GM12878 (cell line): ENCODE results near the gene HIPK4. TPM values are rescaled to one million over a fixed set of nuclear protein-coding genes. Genes with fewer than 3 reads are reported as not detected.

Experiments used
- BHLHE40 ChIP-seq, 2 experiments: fragments of 450-650 bp in 1 of 2; IDR thresholded peaks; 2 replicates each; pipeline ENCODE4 v1.6.1; 2011 to 2017; ENCODE audit warnings: low read depth in 2 of 2, borderline replicate concordance in 1 of 2, improper control_type of control experiment in 1 of 2, low read length in 1 of 2, mild to moderate bottlenecking in 1 of 2
- EGR1 ChIP-seq, 2 experiments: IDR thresholded peaks; 1 replicate in 1 of 2; 2 replicates in 1 of 2; pipeline ENCODE4 v1.6.1; 2011 to 2012; ENCODE audit warnings: low read depth in 2 of 2, low read length in 2 of 2, borderline replicate concordance in 1 of 2, mild to moderate bottlenecking in 1 of 2, moderate library complexity in 1 of 2
- ESRRA ChIP-seq: IDR thresholded peaks from 2 replicates; pipeline ENCODE4 v1.6.1; 2012; ENCODE audit warnings: mild to moderate bottlenecking, low read length, improper control_type of control experiment
- HDGF ChIP-seq: fragments of 450-650 bp; IDR thresholded peaks from 2 replicates; pipeline ENCODE4 v1.6.1; 2016; ENCODE audit warnings: antibody characterized with exemption
- JUNB ChIP-seq: IDR thresholded peaks from 2 replicates; pipeline ENCODE4 v1.6.1; 2016; ENCODE audit warnings: antibody characterized with exemption, mild to moderate bottlenecking
- KDM1A ChIP-seq: fragments of 200-600 bp; sonication (generic); IDR thresholded peaks from 2 replicates; pipeline ENCODE4 v1.6.1; 2016; ENCODE audit warnings: borderline replicate concordance
- MTA2 ChIP-seq: fragments of 450-650 bp; IDR thresholded peaks from 2 replicates; pipeline ENCODE4 v1.6.1; 2016; ENCODE audit warnings: low read depth, mild to moderate bottlenecking, moderate library complexity
- NFXL1 ChIP-seq: fragments of 450-650 bp; IDR thresholded peaks from 2 replicates; pipeline ENCODE4 v1.6.1; 2017; ENCODE audit warnings: antibody characterized with exemption, mild to moderate bottlenecking, borderline replicate concordance
- NRF1 ChIP-seq: conservative IDR thresholded peaks from 2 replicates; pipeline ENCODE4 v1.6.1; 2011; ENCODE audit warnings: mild to moderate bottlenecking, low read depth, low read length, improper control_type of control experiment
- PAX8 ChIP-seq: fragments of 450-650 bp; IDR thresholded peaks from 2 replicates; pipeline ENCODE4 v1.6.1; 2017; ENCODE audit warnings: mild to moderate bottlenecking, moderate library complexity
- POU2F2 ChIP-seq: IDR thresholded peaks from 3 replicates; pipeline ENCODE4 v1.6.1; 2011; ENCODE audit warnings: low read depth, mild to moderate bottlenecking, low read length, borderline replicate concordance
- RAD21 ChIP-seq: IDR thresholded peaks from 2 replicates; pipeline ENCODE4 v1.6.1; 2011; ENCODE audit warnings: mild to moderate bottlenecking, low read depth, low read length, moderate library complexity; ENCODE audit not compliant: insufficient read depth
- SP1 ChIP-seq: IDR thresholded peaks from one replicate; pipeline ENCODE4 v1.6.1; 2011; ENCODE audit warnings: low read depth, low read length
- ZNF207 ChIP-seq: fragments of 450-650 bp; IDR thresholded peaks from 2 replicates; pipeline ENCODE4 v1.6.1; 2014; ENCODE audit warnings: antibody characterized with exemption, mild to moderate bottlenecking, borderline replicate concordance
- polyA plus RNA-seq, 11 experiments: library from polyadenylated mRNA; depleted of rRNA in 4 of 11; unstranded in 6 of 11; stranded (reverse) in 5 of 11; fragments of >200 nt; fragmentation: Nextera tagmentation in 4 of 11; fragmentation: Illumina TruSeq in 1 of 11; extraction: Ambion mirVana in 4 of 11; extraction: Trizol in 1 of 11; gene quantifications; 1 replicate in 1 of 11; 2 replicates in 10 of 11; pipeline versions ENCODE4 v1.2.1 to v1.2.3, GENCODE V29; 2011 to 2016; ENCODE audit warnings: inconsistent platforms in 2 of 11, missing spikeins in 2 of 11, low read depth in 1 of 11
- total RNA-seq, 4 experiments: library from RNA; depleted of rRNA in 3 of 4; stranded (reverse); fragments of >200 nt in 3 of 4; fragmentation: Illumina TruSeq in 1 of 4; extraction: Trizol in 1 of 4; gene quantifications; 2 replicates each; pipeline versions ENCODE4 v1.2.1 to v1.2.3, GENCODE V29; 2013 to 2021
- TF ChIP-seq, protein P1 (sequence below): IDR thresholded peaks from 2 replicates; pipeline ENCODE4 v1.6.1; 2011; ENCODE audit warnings: borderline replicate concordance, low read depth, mild to moderate bottlenecking, moderate library complexity, low read length; ENCODE audit not compliant: insufficient read depth, poor library complexity, severe bottlenecking
- TF ChIP-seq, protein P2 (sequence below): fragments of 450-650 bp; IDR thresholded peaks from 2 replicates; pipeline ENCODE4 v1.6.1; 2017; ENCODE audit warnings: mild to moderate bottlenecking, moderate library complexity
- TF ChIP-seq, protein P3 (sequence below): fragments of 450-650 bp; IDR thresholded peaks from 2 replicates; pipeline ENCODE4 v1.6.1; 2017; ENCODE audit warnings: antibody characterized with exemption, mild to moderate bottlenecking, moderate library complexity

The HIPK4 gene
- total and polyA plus RNA-seq, 10 of the 15 experiments (the other 5 are each of a cell fraction or from before 2014, with no cell fraction given), result 0.07 to 0.13 (median 0.08) TPM; not detected in 7

DNA sequence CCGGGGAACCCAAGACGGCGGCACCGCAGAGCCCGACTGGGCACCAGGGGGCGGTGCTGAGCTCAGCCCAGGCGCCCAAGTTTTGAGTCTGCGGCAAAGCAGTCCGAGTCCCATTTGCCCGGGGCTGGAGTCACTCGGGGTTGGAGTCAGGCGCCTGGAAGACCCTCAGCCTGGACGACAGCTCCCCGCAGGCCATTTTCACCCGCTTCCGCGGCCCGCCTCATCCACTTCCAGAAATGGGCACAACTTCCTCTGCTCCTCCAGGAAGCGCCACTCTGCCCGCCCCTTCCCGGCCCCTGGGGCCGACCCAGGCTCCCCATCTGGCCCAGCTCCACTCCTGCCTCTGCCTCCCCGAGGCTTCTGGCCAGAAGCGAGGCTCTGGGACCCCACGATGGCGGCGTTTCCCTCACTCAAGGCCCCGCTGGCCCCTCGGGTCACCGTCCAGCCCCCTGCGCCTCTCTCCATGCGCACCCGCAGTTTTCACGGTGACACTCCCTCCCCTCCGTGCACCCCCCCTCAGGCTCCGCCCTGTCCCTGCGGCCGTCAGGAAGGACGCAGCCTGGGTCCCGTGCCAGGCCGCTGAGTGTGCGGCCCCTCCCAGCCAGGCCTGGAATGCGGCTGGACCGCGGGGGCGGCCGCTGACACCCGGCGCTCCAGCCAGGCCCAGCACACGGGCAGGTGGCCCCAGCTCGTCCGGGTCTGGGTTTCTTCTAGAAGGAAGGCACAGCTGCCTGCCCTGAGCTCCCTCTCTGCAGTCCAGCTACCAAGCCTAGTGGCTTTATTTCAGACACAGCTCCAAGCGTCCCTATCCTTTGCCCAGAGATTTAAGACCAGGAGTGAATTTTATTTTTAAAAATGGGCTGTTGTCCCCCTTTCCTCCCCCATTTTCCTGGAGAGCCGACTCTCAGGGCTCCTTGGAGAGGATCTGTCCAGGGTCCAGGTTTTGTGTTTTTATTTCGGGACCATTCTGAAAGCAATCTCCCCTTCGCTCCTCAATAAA, 31.1 kb upstream of the HIPK4 start (continued):
- TF ChIP-seq ZNF207, result no peak
- peak; percentile 49 for TF ChIP-seq SP1
- peak; percentile 29; the same call in 1 of the 2 replicates for TF ChIP-seq NRF1
- TF ChIP-seq, protein P1, sequence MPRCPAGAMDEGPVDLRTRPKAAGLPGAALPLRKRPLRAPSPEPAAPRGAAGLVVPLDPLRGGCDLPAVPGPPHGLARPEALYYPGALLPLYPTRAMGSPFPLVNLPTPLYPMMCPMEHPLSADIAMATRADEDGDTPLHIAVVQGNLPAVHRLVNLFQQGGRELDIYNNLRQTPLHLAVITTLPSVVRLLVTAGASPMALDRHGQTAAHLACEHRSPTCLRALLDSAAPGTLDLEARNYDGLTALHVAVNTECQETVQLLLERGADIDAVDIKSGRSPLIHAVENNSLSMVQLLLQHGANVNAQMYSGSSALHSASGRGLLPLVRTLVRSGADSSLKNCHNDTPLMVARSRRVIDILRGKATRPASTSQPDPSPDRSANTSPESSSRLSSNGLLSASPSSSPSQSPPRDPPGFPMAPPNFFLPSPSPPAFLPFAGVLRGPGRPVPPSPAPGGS, result no peak
- TF ChIP-seq JUNB, result no peak
- TF ChIP-seq POU2F2, result peak; percentile 10; the same call in 1 of the 3 replicates
- TF ChIP-seq, protein P2, sequence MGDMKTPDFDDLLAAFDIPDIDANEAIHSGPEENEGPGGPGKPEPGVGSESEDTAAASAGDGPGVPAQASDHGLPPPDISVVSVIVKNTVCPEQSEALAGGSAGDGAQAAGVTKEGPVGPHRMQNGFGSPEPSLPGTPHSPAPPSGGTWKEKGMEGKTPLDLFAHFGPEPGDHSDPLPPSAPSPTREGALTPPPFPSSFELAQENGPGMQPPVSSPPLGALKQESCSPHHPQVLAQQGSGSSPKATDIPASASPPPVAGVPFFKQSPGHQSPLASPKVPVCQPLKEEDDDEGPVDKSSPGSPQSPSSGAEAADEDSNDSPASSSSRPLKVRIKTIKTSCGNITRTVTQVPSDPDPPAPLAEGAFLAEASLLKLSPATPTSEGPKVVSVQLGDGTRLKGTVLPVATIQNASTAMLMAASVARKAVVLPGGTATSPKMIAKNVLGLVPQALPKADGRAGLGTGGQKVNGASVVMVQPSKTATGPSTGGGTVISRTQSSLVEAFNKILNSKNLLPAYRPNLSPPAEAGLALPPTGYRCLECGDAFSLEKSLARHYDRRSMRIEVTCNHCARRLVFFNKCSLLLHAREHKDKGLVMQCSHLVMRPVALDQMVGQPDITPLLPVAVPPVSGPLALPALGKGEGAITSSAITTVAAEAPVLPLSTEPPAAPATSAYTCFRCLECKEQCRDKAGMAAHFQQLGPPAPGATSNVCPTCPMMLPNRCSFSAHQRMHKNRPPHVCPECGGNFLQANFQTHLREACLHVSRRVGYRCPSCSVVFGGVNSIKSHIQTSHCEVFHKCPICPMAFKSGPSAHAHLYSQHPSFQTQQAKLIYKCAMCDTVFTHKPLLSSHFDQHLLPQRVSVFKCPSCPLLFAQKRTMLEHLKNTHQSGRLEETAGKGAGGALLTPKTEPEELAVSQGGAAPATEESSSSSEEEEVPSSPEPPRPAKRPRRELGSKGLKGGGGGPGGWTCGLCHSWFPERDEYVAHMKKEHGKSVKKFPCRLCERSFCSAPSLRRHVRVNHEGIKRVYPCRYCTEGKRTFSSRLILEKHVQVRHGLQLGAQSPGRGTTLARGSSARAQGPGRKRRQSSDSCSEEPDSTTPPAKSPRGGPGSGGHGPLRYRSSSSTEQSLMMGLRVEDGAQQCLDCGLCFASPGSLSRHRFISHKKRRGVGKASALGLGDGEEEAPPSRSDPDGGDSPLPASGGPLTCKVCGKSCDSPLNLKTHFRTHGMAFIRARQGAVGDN, result peak; percentile 88
- no peak for TF ChIP-seq PAX8
- TF ChIP-seq KDM1A, result no peak
- TF ChIP-seq ESRRA, result 0 out of 2 replicates have a peak, but pooled peaks have one; percentile 13
- peak in 1 of 2 experiments; percentile 82; a peak in 1 of 3 replicates for TF ChIP-seq EGR1 (IDR thresholded peaks at IDR 0.05; ENCODE audit: borderline replicate concordance in 1 of 2, low read depth in 2 of 2, low read length in 2 of 2)
- TF ChIP-seq, protein P3, sequence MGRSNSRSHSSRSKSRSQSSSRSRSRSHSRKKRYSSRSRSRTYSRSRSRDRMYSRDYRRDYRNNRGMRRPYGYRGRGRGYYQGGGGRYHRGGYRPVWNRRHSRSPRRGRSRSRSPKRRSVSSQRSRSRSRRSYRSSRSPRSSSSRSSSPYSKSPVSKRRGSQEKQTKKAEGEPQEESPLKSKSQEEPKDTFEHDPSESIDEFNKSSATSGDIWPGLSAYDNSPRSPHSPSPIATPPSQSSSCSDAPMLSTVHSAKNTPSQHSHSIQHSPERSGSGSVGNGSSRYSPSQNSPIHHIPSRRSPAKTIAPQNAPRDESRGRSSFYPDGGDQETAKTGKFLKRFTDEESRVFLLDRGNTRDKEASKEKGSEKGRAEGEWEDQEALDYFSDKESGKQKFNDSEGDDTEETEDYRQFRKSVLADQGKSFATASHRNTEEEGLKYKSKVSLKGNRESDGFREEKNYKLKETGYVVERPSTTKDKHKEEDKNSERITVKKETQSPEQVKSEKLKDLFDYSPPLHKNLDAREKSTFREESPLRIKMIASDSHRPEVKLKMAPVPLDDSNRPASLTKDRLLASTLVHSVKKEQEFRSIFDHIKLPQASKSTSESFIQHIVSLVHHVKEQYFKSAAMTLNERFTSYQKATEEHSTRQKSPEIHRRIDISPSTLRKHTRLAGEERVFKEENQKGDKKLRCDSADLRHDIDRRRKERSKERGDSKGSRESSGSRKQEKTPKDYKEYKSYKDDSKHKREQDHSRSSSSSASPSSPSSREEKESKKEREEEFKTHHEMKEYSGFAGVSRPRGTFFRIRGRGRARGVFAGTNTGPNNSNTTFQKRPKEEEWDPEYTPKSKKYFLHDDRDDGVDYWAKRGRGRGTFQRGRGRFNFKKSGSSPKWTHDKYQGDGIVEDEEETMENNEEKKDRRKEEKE, result no peak
- 0 out of 2 replicates have a peak, but pooled peaks have one; percentile 59 for TF ChIP-seq HDGF
- peak; percentile 59 for TF ChIP-seq RAD21
- peak; percentile 99 to 100 for TF ChIP-seq BHLHE40 (IDR thresholded peaks at IDR 0.05; ENCODE audit: borderline replicate concordance in 1 of 2, low read depth in 2 of 2, low read length in 1 of 2)
- peak; percentile 46; the same call in 1 of the 2 replicates for TF ChIP-seq MTA2
- TF ChIP-seq NFXL1, result no peak
